IMR-90 (cell line): ENCODE measurements around the gene PFKFB1. TPM values are rescaled to one million over a fixed set of nuclear protein-coding genes. Genes with fewer than 3 reads are reported as not detected.

Experiments
- ATAC-seq: fragments of 200-7000 bp; cut with Tn5 transposase; 2 replicates; pipeline ENCODE4 v1.9.1; 2020; ENCODE audit warnings: low read depth, mild to moderate bottlenecking, moderate library complexity
- BruUV-seq: library from RNA; stranded (reverse); fragments of 400-500 nt; replicated peaks from 2 replicates; lab custom pipeline; 2021; lab: Mats Ljungman, UMichigan
- CTCF ChIA-PET: fragments of 300-600 bp; formaldehyde crosslinking; extraction: SDS; loops from one replicate; lab custom pipeline; 2021; ENCODE audit warnings: antibody characterized with exemption; lab: Yijun Ruan, JAX
- POLR2A ChIA-PET: fragments of 300-600 bp; sonication (Branson Sonifier 250); formaldehyde crosslinking; loops from one replicate; lab custom pipeline; 2022; ENCODE audit warnings: antibody characterized with exemption; ENCODE audit not compliant: unreplicated experiment; lab: Charles Lee
- DNase-seq: peaks from one replicate; pipeline ENCODE4 v3.0.0; 2013
- H2AFZ ChIP-seq: replicated peaks from 2 replicates; pipeline ENCODE3; 2013; ENCODE audit warnings: low read length, mild to moderate bottlenecking; ENCODE audit not compliant: poor library complexity
- H2AK5ac ChIP-seq: 2 replicates; pipeline ENCODE4 v1.6.1; 2013; ENCODE audit warnings: low read depth, low read length, inconsistent platforms
- H2AK9ac ChIP-seq: replicated peaks from 2 replicates; pipeline ENCODE3; 2013; ENCODE audit warnings: mild to moderate bottlenecking, low read depth, low read length, moderate library complexity; ENCODE audit not compliant: poor library complexity
- H2BK120ac ChIP-seq: 2 replicates; pipeline ENCODE4 v1.6.1; 2013; ENCODE audit warnings: low read depth, low read length, inconsistent platforms
- H2BK15ac ChIP-seq: 3 replicates; pipeline ENCODE4 v1.6.1; 2013; ENCODE audit warnings: low read depth, low read length, inconsistent platforms
- H2BK20ac ChIP-seq: 2 replicates; pipeline ENCODE4 v1.6.1; 2013; ENCODE audit warnings: low read depth, mild to moderate bottlenecking, inconsistent platforms, low read length, moderate library complexity
- H2BK5ac ChIP-seq: 2 replicates; pipeline ENCODE4 v1.6.1; 2013; ENCODE audit warnings: mild to moderate bottlenecking, low read depth, low read length, inconsistent platforms; ENCODE audit not compliant: poor library complexity, severe bottlenecking
- H3K14ac ChIP-seq: replicated peaks from 2 replicates; pipeline ENCODE4 v1.6.1; 2013; ENCODE audit warnings: low read depth, low read length, inconsistent platforms
- H3K18ac ChIP-seq: 2 replicates; pipeline ENCODE4 v1.6.1; 2013; ENCODE audit warnings: low read depth, low read length, control low read depth
- H3K23ac ChIP-seq: 2 replicates; pipeline ENCODE4 v1.6.1; 2013; ENCODE audit warnings: low read depth, low read length, inconsistent platforms
- H3K27ac ChIP-seq: 2 replicates; pipeline ENCODE4 v1.5.1; 2013; ENCODE audit warnings: mild to moderate bottlenecking, control low read depth, low read length; ENCODE audit not compliant: insufficient read depth
- H3K27me3 ChIP-seq: 2 replicates; pipeline ENCODE4 v1.6.1; 2013; ENCODE audit warnings: low read length; ENCODE audit not compliant: control insufficient read depth, insufficient read depth
- H3K36me3 ChIP-seq: 2 replicates; pipeline ENCODE4 v1.6.1; 2013; ENCODE audit warnings: low read length, mixed read lengths; ENCODE audit not compliant: control insufficient read depth, insufficient read depth
- H3K4ac ChIP-seq: 2 replicates; pipeline ENCODE4 v1.6.1; 2013; ENCODE audit warnings: low read depth, low read length, inconsistent platforms
- H3K4me1 ChIP-seq: 2 replicates; pipeline ENCODE4 v1.6.1; 2013; ENCODE audit warnings: low read length, mixed read lengths; ENCODE audit not compliant: control insufficient read depth, insufficient read depth
- H3K4me2 ChIP-seq: 2 replicates; pipeline ENCODE4 v1.6.1; 2013; ENCODE audit warnings: low read depth, mild to moderate bottlenecking, control low read depth, low read length, moderate library complexity
- H3K4me3 ChIP-seq: 2 replicates; pipeline ENCODE4 v1.5.1; 2013; ENCODE audit warnings: low read depth, mild to moderate bottlenecking, control low read depth, low read length, moderate library complexity; ENCODE audit not compliant: insufficient read depth
- H3K56ac ChIP-seq: 2 replicates; pipeline ENCODE4 v1.6.1; 2013; ENCODE audit warnings: low read length, inconsistent platforms; ENCODE audit not compliant: insufficient read depth; ENCODE audit errors: extremely low read depth
- H3K79me1 ChIP-seq, 2 experiments: 2 replicates each; pipeline ENCODE4 v1.6.1; 2013; ENCODE audit warnings: low read length in 2 of 2, inconsistent platforms in 1 of 2, low read depth in 1 of 2
- H3K9ac ChIP-seq: 2 replicates; pipeline ENCODE4 v1.6.1; 2013; ENCODE audit warnings: low read depth, low read length, control low read depth
- H3K9me1 ChIP-seq: 2 replicates; pipeline ENCODE4 v1.6.1; 2013; ENCODE audit warnings: low read length, inconsistent platforms; ENCODE audit not compliant: insufficient read depth
- H3K9me3 ChIP-seq: 2 replicates; pipeline ENCODE4 v1.6.1; 2013; ENCODE audit warnings: low read length; ENCODE audit not compliant: control insufficient read depth, insufficient read depth
- H4K20me1 ChIP-seq: 2 replicates; pipeline ENCODE4 v1.6.1; 2013; ENCODE audit warnings: low read length, inconsistent platforms; ENCODE audit not compliant: insufficient read depth
- H4K5ac ChIP-seq: 2 replicates; pipeline ENCODE4 v1.6.1; 2013; ENCODE audit warnings: mild to moderate bottlenecking, low read depth, low read length, control low read depth
- H4K8ac ChIP-seq, 2 experiments: 2 replicates each; pipeline ENCODE4 v1.6.1; 2013; ENCODE audit warnings: low read depth in 2 of 2, low read length in 2 of 2, control low read depth in 1 of 2, inconsistent platforms in 1 of 2
- H4K91ac ChIP-seq: 2 replicates; pipeline ENCODE4 v1.6.1; 2013; ENCODE audit warnings: low read depth, low read length, inconsistent platforms; ENCODE audit not compliant: insufficient read depth
- CTCF ChIP-seq: conservative IDR thresholded peaks from 2 replicates; pipeline ENCODE4 v1.5.1; 2012; ENCODE audit warnings: mild to moderate bottlenecking, low read depth, low read length, improper control_type of control experiment
- FOS ChIP-seq: fragments of 150-350 bp; IDR thresholded peaks from 2 replicates; pipeline ENCODE4 v1.6.1; 2016; ENCODE audit warnings: low read depth, low read length
- MXI1 ChIP-seq: IDR thresholded peaks from 2 replicates; pipeline ENCODE4 v1.6.1; 2012; ENCODE audit warnings: low read depth, mild to moderate bottlenecking, low read length, moderate library complexity, borderline replicate concordance
- RAD21 ChIP-seq: IDR thresholded peaks from 2 replicates; pipeline ENCODE4 v1.6.1; 2012; ENCODE audit warnings: low read length, improper control_type of control experiment
- RFX5 ChIP-seq: IDR thresholded peaks from 2 replicates; pipeline ENCODE4 v1.8.0; 2012; ENCODE audit warnings: low read depth, mild to moderate bottlenecking, low read length, moderate library complexity
- WGBS, 2 experiments: methylation state at CpG; one replicate each; pipeline versions ENCODE4 v1.1.5 to v1.1.7; 2013; ENCODE audit warnings: missing lambda C conversion rate in 2 of 2; ENCODE audit not compliant: insufficient read length in 1 of 2; ENCODE audit errors: extremely low coverage in 2 of 2; 5-methylcytosine and 5-hydroxymethylcytosine counted together
- dilution Hi-C: fragments of 300-500 bp; cut with HindIII; formaldehyde crosslinking; loops from one replicate; pipeline ENCODE4 v1.14.3; 2018; ENCODE audit warnings: low sequenced_read_pairs; ENCODE audit not compliant: unreplicated experiment
- in situ Hi-C: fragments of 300-500 bp; cut with MboI; formaldehyde crosslinking; loops from 3 replicates; pipeline ENCODE4 v1.14.3; 2019; ENCODE audit warnings: low sequenced_read_pairs, inconsistent platforms, mixed read lengths
- intact Hi-C: fragments of 100-400 bp; cut with micrococcal nuclease; formaldehyde crosslinking; loops from 2 replicates; pipeline ENCODE4 v1.10.0; 2022
- polyA plus RNA-seq, 3 experiments: library from polyadenylated mRNA; depleted of rRNA; stranded (reverse); fragments of >200 nt; gene quantifications; 2 replicates each; pipeline ENCODE4 v1.2.3, GENCODE V29; 2012; ENCODE audit warnings: low replicate concordance in 1 of 3
- total RNA-seq: library from RNA; depleted of rRNA; stranded (reverse); fragments of >200 nt; gene quantifications from 2 replicates; pipeline ENCODE4 v1.2.3, GENCODE V29; 2012
- TF ChIP-seq, protein P1 (sequence below): fragments of 150-350 bp; IDR thresholded peaks from 2 replicates; pipeline ENCODE4 v1.6.1; 2016; ENCODE audit warnings: low read depth, mild to moderate bottlenecking, low read length, moderate library complexity, borderline replicate concordance

Gene PFKFB1
- total and polyA plus RNA-seq, 2 of the 4 experiments (the other 2 are of a cell fraction): under 0.01 to 0.15 TPM

DNA sequence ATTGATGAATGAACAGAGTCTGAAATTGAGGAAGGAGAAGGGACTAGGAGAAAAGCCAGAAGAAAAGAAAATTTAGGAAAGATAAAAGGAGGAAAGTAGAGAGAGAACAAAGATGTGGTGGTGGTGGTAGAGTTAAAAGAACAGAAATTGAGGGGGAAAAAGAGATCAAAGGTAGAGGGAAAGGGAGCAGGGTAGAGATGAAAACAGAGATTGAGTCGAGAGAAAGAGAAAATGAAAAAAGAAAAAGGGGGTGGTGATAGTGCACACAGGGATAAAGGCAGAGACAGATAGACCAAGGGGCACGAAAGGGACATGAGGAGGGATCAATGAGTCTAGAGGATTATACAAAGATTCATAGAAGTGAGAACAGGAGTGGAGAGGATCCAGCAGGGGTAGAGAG, 32.9 kb upstream of the PFKFB1 start:
- peaks cover 10% of the 10 kb centered on the region for H3K27me3 ChIP-seq
- no peak overlapping the region for H3K4ac ChIP-seq
- H3K79me1 ChIP-seq: no peaks in the 10 kb centered on the region
- ChIA-PET CTCF (no interaction called here), POLR2A (no interaction called here)
- H2AK9ac ChIP-seq: no peak overlapping the region
- dilution Hi-C loops (no loop called here), intact Hi-C loops (no loop called here), in situ Hi-C loops (no loop called here)
- no peak overlapping the region for H2BK20ac ChIP-seq
- no peak overlapping the region for H4K91ac ChIP-seq
- DNase-seq (no peak), ATAC-seq (no peak)
- no peak overlapping the region for H2BK15ac ChIP-seq
- H2AK5ac ChIP-seq: no peak overlapping the region
- no peak overlapping the region for H3K14ac ChIP-seq
- H3K36me3 ChIP-seq: no peaks in the 10 kb centered on the region
- H4K20me1 ChIP-seq: no peaks in the 10 kb centered on the region
- no TSS peak for BruUV-seq
- H2AFZ ChIP-seq: no peak overlapping the region
- TF ChIP-seq CTCF (no peak), RFX5 (no peak), FOS (no peak), RAD21 (no peak), MXI1 (no peak)
- TF ChIP-seq, protein P1, sequence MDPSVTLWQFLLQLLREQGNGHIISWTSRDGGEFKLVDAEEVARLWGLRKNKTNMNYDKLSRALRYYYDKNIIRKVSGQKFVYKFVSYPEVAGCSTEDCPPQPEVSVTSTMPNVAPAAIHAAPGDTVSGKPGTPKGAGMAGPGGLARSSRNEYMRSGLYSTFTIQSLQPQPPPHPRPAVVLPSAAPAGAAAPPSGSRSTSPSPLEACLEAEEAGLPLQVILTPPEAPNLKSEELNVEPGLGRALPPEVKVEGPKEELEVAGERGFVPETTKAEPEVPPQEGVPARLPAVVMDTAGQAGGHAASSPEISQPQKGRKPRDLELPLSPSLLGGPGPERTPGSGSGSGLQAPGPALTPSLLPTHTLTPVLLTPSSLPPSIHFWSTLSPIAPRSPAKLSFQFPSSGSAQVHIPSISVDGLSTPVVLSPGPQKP: no peak
- 20% methylated on average over 1 of the region's 2 CpGs; no CpG with 5 or more reads in 1 of the 2 experiments for WGBS, 2 experiments
- H3K18ac ChIP-seq: no peak overlapping the region
- H3K9me1 ChIP-seq: no peaks in the 10 kb centered on the region
- H3K27ac ChIP-seq: no peak overlapping the region
- no peaks in the 10 kb centered on the region for H3K9me3 ChIP-seq
- no peak overlapping the region for H3K56ac ChIP-seq
- H3K23ac ChIP-seq: no peak overlapping the region
- H4K5ac ChIP-seq: no peak overlapping the region
- H3K4me3 ChIP-seq: no peak overlapping the region
- H3K9ac ChIP-seq: no peak overlapping the region
- H3K4me2 ChIP-seq: no peak overlapping the region
- H2BK120ac ChIP-seq: no peak overlapping the region
- no peak overlapping the region for H2BK5ac ChIP-seq
- no peaks in the 10 kb centered on the region for H3K4me1 ChIP-seq
- no peak overlapping the region for H4K8ac ChIP-seq
